ELR (cell line): ENCODE results near the gene TRIM52.

ENCODE experiments used
- DNase-seq: peaks from one replicate; pipeline ENCODE4 v3.0.0-alpha.2; 2015; ENCODE audit warnings: low read depth

The TRIM52 gene

GRCh38 chr5:181255836-181256578, 4.9 kb downstream of the TRIM52 start:
- no peak for DNase-seq

GRCh38 chr5:181255276-181255675, 5.7 kb downstream of the TRIM52 start:
- DNase-seq, result no peak

- no peak for DNase-seq
Observed at GRCh38 chr5:181248277-181248676, 12.7 kb downstream of the TRIM52 start.

- DNase-seq, result peak; percentile 92
Observed at GRCh38 chr5:181246276-181247049, 14.5 kb downstream of the TRIM52 start.

- no peak for DNase-seq
Observed at GRCh38 chr5:181245427-181246275, 15.3 kb downstream of the TRIM52 start.

GRCh38 chr5:181243564-181244343, 17.2 kb downstream of the TRIM52 start, which contains the start of gene RACK1:
RACK1 (minus strand) TSS chr5:181243906; CDS start chr5:181243800, 106 bp downstream.
- DNase-seq, result peak; percentile 91

- DNase-seq, result peak; percentile 27
Observed at GRCh38 chr5:181243018-181243563, 17.9 kb downstream of the TRIM52 start.

GRCh38 chr5:181242031-181242451, 18.9 kb downstream of the TRIM52 start:
- DNase-seq, result peak; percentile 54

- peak; percentile 94 for DNase-seq
Observed at GRCh38 chr5:181241393-181241975, 19.5 kb downstream of the TRIM52 start.

GRCh38 chr5:181239062-181239663, 21.8 kb downstream of the TRIM52 start:
- no peak for DNase-seq

GRCh38 chr5:181237729-181238385, 23.1 kb downstream of the TRIM52 start:
- DNase-seq, result no peak

GRCh38 chr5:181236954-181237641, 23.8 kb downstream of the TRIM52 start:
- no peak for DNase-seq

GRCh38 chr5:181236471-181236870, 24.5 kb downstream of the TRIM52 start:
- DNase-seq, result no peak

- DNase-seq, result peak; percentile 37
Observed at GRCh38 chr5:181235689-181236366, 25.1 kb downstream of the TRIM52 start.

GRCh38 chr5:181235323-181235688, 25.6 kb downstream of the TRIM52 start:
- DNase-seq, result no peak

- peak; percentile 39 for DNase-seq
Observed at GRCh38 chr5:181234455-181235306, 26.3 kb downstream of the TRIM52 start.

- peak; percentile 12 for DNase-seq
Observed at GRCh38 chr5:181233801-181234454, 27.0 kb downstream of the TRIM52 start.
